Vagina (tissue), 2 donors: ENCODE data around the gene SETDB1. TPM values are rescaled to one million over a fixed set of nuclear protein-coding genes. Genes with fewer than 3 reads are reported as not detected.

ENCODE experiments used
- DNase-seq, 2 donors: peaks; one replicate each; pipeline ENCODE4 v3.0.0-alpha.2; 2017; ENCODE audit errors: extremely low spot score in 2 of 2
- H3K27ac ChIP-seq: fragments of 200-600 bp; sonication (generic); one replicate; pipeline ENCODE4 v1.5.1; 2019
- H3K27me3 ChIP-seq: fragments of 200-600 bp; sonication (generic); one replicate; pipeline ENCODE4 v1.5.1; 2019
- H3K36me3 ChIP-seq, 2 donors: fragments of 200-600 bp; sonication (generic); one replicate each; pipeline ENCODE4 v1.5.1; 2017 to 2019
- H3K4me1 ChIP-seq: fragments of 200-600 bp; sonication (generic); one replicate; pipeline ENCODE4 v1.5.1; 2019
- H3K4me3 ChIP-seq, 2 donors: fragments of 200-600 bp; sonication (generic); 1 replicate in 1 of 2; 2 replicates in 1 of 2; pipeline ENCODE4 v1.5.1; 2016 to 2019
- H3K9me3 ChIP-seq: fragments of 200-600 bp; sonication (generic); one replicate; pipeline ENCODE4 v1.5.1; 2019
- CTCF ChIP-seq, 3 experiments: fragments of 450-650 bp in 2 of 3; fragments of 200-600 bp in 1 of 3; sonication (generic) in 1 of 3; IDR thresholded peaks; one replicate each; pipeline ENCODE4 v1.5.1; 2017 to 2019; ENCODE audit warnings: antibody characterized with exemption in 3 of 3, mild to moderate bottlenecking in 2 of 3, moderate library complexity in 2 of 3
- POLR2A ChIP-seq, 2 donors: fragments of 450-650 bp; IDR thresholded peaks; one replicate each; pipeline ENCODE4 v1.6.1; 2017; ENCODE audit warnings: antibody characterized with exemption in 2 of 2, mild to moderate bottlenecking in 2 of 2, moderate library complexity in 2 of 2
- POLR2AphosphoS5 ChIP-seq, 2 donors: sonication (generic); formaldehyde crosslinking; IDR thresholded peaks; one replicate each; pipeline ENCODE4 v1.9.0; 2017; ENCODE audit warnings: antibody characterized with exemption in 2 of 2, mild to moderate bottlenecking in 2 of 2, low read depth in 1 of 2; ENCODE audit not compliant: insufficient read depth in 1 of 2
- intact Hi-C: fragments of 100-400 bp; cut with DNase I; formaldehyde crosslinking; loops from one replicate; pipeline ENCODE4 v1.15.1; 2023
- total RNA-seq: library from RNA; depleted of rRNA; stranded (reverse); fragments of >200 nt; gene quantifications from one replicate; pipeline ENCODE4 v1.2.3, GENCODE V29; 2016

Gene SETDB1
- total RNA-seq, 1 donor from 2014 or later: 51.1 TPM

DNA sequence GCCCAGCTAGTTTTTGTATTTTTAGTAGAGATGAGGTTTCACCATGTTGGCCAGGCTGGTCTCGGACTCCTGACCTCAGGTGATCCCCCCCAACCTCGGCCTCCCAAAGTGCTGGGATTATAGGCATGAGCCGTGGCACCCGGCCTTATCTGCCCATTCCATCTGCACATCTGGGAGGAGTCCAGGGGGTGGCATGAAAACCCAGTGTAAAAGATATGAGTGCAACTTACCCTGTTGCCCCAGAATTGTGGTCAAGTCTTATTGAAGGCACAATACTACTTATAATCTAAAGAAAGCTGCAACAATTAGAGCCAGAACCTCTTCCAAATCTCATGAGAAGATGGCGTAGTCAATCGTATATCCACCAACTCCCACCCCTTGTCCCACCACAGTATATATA, 20.9 kb upstream of the SETDB1 start:
- H3K9me3 ChIP-seq: no peaks in the 10 kb centered on the region
- H3K36me3 ChIP-seq: no peaks in the 10 kb centered on the region
- DNase-seq: no peak
- H3K27me3 ChIP-seq: no peaks in the 10 kb centered on the region
- no peak overlapping the region for H3K27ac ChIP-seq
- TF ChIP-seq CTCF (IDR thresholded peaks at IDR 0.05) (no peak), POLR2A (IDR thresholded peaks at IDR 0.05) (no peak), POLR2AphosphoS5 (IDR thresholded peaks at IDR 0.05; ENCODE audit: insufficient read depth in 1 of 2, low read depth in 1 of 2) (no peak)
- no peak overlapping the region for H3K4me3 ChIP-seq
- intact Hi-C loops: no loop called here
- H3K4me1 ChIP-seq: no peaks in the 10 kb centered on the region

- H3K27ac ChIP-seq: no peak overlapping the region
- DNase-seq: no peak
- H3K4me1 ChIP-seq: no peaks in the 10 kb centered on the region
- intact Hi-C loops: no loop called here
- no peaks in the 10 kb centered on the region for H3K27me3 ChIP-seq
- TF ChIP-seq POLR2A (IDR thresholded peaks at IDR 0.05) (no peak), CTCF (IDR thresholded peaks at IDR 0.05) (no peak), POLR2AphosphoS5 (IDR thresholded peaks at IDR 0.05; ENCODE audit: insufficient read depth in 1 of 2, low read depth in 1 of 2) (no peak)
- H3K36me3 ChIP-seq: no peaks in the 10 kb centered on the region
- H3K9me3 ChIP-seq: no peaks in the 10 kb centered on the region
- no peak overlapping the region for H3K4me3 ChIP-seq
Measured at GRCh38 chr1:150906329-150906728, 19.8 kb upstream of the SETDB1 start.

DNA sequence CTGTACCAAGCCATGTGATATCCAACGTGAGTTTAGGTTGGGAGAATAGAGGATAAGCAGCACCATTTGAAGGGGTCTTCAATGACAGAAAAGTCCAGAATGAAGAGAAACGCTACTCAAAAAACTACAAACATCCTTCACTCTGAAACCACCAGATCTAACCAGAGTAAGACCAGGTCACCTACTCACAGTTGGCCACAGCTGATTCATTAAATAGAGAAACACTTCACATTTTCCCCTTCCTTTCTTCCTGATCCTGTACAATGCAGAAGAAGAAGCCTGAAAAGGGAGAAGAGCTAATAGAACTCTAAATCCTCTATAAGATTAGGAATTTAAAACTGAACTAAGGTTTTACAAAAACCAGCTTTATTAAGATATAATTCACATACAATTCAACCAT, 19.4 kb upstream of the SETDB1 start:
- Histone ChIP-seq H3K4me1 (no peaks in the 10 kb centered on the region), H3K27me3 (no peaks in the 10 kb centered on the region), H3K4me3 (no peak overlapping the region), H3K27ac (no peak overlapping the region), H3K9me3 (no peaks in the 10 kb centered on the region), H3K36me3 (no peaks in the 10 kb centered on the region)
- DNase-seq: no peak
- intact Hi-C loops: no loop called here
- TF ChIP-seq POLR2A (IDR thresholded peaks at IDR 0.05) (no peak), POLR2AphosphoS5 (IDR thresholded peaks at IDR 0.05; ENCODE audit: insufficient read depth in 1 of 2, low read depth in 1 of 2) (no peak), CTCF (IDR thresholded peaks at IDR 0.05) (no peak)

- no peaks in the 10 kb centered on the region for H3K27me3 ChIP-seq
- H3K9me3 ChIP-seq: no peaks in the 10 kb centered on the region
- no peak overlapping the region for H3K27ac ChIP-seq
- TF ChIP-seq POLR2A (IDR thresholded peaks at IDR 0.05): no peak
- TF ChIP-seq CTCF (IDR thresholded peaks at IDR 0.05): no peak
- TF ChIP-seq POLR2AphosphoS5 (IDR thresholded peaks at IDR 0.05; ENCODE audit: insufficient read depth in 1 of 2, low read depth in 1 of 2): no peak
- H3K4me1 ChIP-seq: no peaks in the 10 kb centered on the region
- DNase-seq: no peak
- no peak overlapping the region for H3K4me3 ChIP-seq
- intact Hi-C loops: no loop called here
- no peaks in the 10 kb centered on the region for H3K36me3 ChIP-seq
Measured at GRCh38 chr1:150909585-150910180, 16.5 kb upstream of the SETDB1 start.

- TF ChIP-seq CTCF (IDR thresholded peaks at IDR 0.05) (no peak), POLR2AphosphoS5 (IDR thresholded peaks at IDR 0.05; ENCODE audit: insufficient read depth in 1 of 2, low read depth in 1 of 2) (no peak), POLR2A (IDR thresholded peaks at IDR 0.05) (no peak)
- no peaks in the 10 kb centered on the region for H3K27me3 ChIP-seq
- no peak for DNase-seq
- H3K36me3 ChIP-seq: no peaks in the 10 kb centered on the region
- no peaks in the 10 kb centered on the region for H3K9me3 ChIP-seq
- no peak overlapping the region for H3K4me3 ChIP-seq
- intact Hi-C loops: no loop called here
- no peaks in the 10 kb centered on the region for H3K4me1 ChIP-seq
- H3K27ac ChIP-seq: no peak overlapping the region
Measured at GRCh38 chr1:150912623-150913022, 13.5 kb upstream of the SETDB1 start.
